RWPE1 (cell line): Measurements from ENCODE around the gene ACCSL.

Experiments
- CTCF ChIA-PET: fragments of 350-600 bp; sonication (Branson Sonifier 250); formaldehyde crosslinking; extraction: SDS; loops from one replicate; lab custom pipeline; 2021; lab: Yijun Ruan, JAX
- POLR2A ChIA-PET: fragments of 400-600 bp; formaldehyde crosslinking; extraction: SDS; loops from one replicate; lab custom pipeline; 2020; ENCODE audit warnings: antibody characterized with exemption; ENCODE audit not compliant: low non-redundant PET; lab: Yijun Ruan, JAX
- DNase-seq: peaks from one replicate; pipeline ENCODE4 v3.0.0; 2012; ENCODE audit warnings: low spot score
- H3K27ac ChIP-seq: fragments of 450-650 bp; 2 replicates; pipeline ENCODE4 v1.5.1; 2017
- CTCF ChIP-seq: fragments of 450-650 bp; conservative IDR thresholded peaks from 2 replicates; pipeline ENCODE4 v1.5.1; 2017; ENCODE audit warnings: low read depth, mild to moderate bottlenecking

The ACCSL gene

GRCh38 chr11:44083906-44084305, 36.1 kb downstream of the ACCSL start:
- POLR2A ChIA-PET = no interaction called here
- TF ChIP-seq CTCF = no peak

GRCh38 chr11:44085330-44085729, 37.5 kb downstream of the ACCSL start:
- POLR2A ChIA-PET = no interaction called here
- DNase-seq = no peak
- no peak for TF ChIP-seq CTCF
- no peak overlapping the region for H3K27ac ChIP-seq
- CTCF ChIA-PET = interaction anchor here (0.8 to 1.3 kb wide), 2 partner anchors 9 to 19 kb away, joined by 3 to 8 read pairs; no protein-coding TSS in a partner anchor

More at GRCh38 chr11:44083906-44084305, 36.1 kb downstream of the ACCSL start:
- no peak overlapping the region for H3K27ac ChIP-seq
- DNase-seq = no peak
- CTCF ChIA-PET = no interaction called here

- POLR2A ChIA-PET = no interaction called here
- H3K27ac ChIP-seq = no peak overlapping the region
- CTCF ChIA-PET = no interaction called here
- no peak for TF ChIP-seq CTCF
- DNase-seq = no peak
These were observed 40.6 kb downstream of the ACCSL start for GRCh38 chr11:44088377-44088776.

- TF ChIP-seq CTCF = no peak
- ChIA-PET CTCF (no interaction called here), POLR2A (no interaction called here)
- DNase-seq = no peak
- no peak overlapping the region for H3K27ac ChIP-seq
These were observed 41.1 kb downstream of the ACCSL start for GRCh38 chr11:44088871-44089270.

- ChIA-PET CTCF (no interaction called here), POLR2A (no interaction called here)
- no peak for DNase-seq
- H3K27ac ChIP-seq = no peak overlapping the region
- no peak for TF ChIP-seq CTCF
These were observed 42.8 kb downstream of the ACCSL start for GRCh38 chr11:44090539-44090938.

GRCh38 chr11:44094260-44094868, 46.6 kb downstream of the ACCSL start:
- no peak overlapping the region for H3K27ac ChIP-seq
- TF ChIP-seq CTCF = peak; percentile 82
- POLR2A ChIA-PET = interaction anchor here (0.6 kb wide), 1 partner anchor 1863 kb away, joined by 4 read pairs; no protein-coding TSS in a partner anchor
- peak; percentile 81 for DNase-seq
- CTCF ChIA-PET = interaction anchor here (0.6 to 2.4 kb wide), 10 partner anchors 9 to 708 kb away, joined by 3 to 14 read pairs (median 4); partner anchors contain the start of gene ACCS
